Right renal pelvis (tissue), 4 donors: ENCODE data around the gene ZNF318. TPM values are rescaled to one million over a fixed set of nuclear protein-coding genes. Genes with fewer than 3 reads are reported as not detected.
A peak's percentile ranks its signal among the peaks of the same experiment; 100 is the strongest.
"Not testable (repeated sequence)": the region's sequence is repeated elsewhere in the genome, so short reads cannot be mapped to it uniquely, and the experiment has no call there.

ENCODE experiments used
- DNase-seq, 4 donors: peaks; one replicate each; pipeline ENCODE4 v3.0.0-alpha.2; 2013; ENCODE audit warnings: low read depth in 4 of 4, low spot score in 3 of 4, missing footprints in 1 of 4
- polyA plus RNA-seq, 4 donors: library from polyadenylated mRNA; unstranded; fragments of 120-200 nt; gene quantifications; one replicate each; pipeline ENCODE4 v1.2.1, GENCODE V29; 2013; ENCODE audit not compliant: insufficient read length in 4 of 4

ZNF318 gene
- polyA plus RNA-seq, 4 donors, result 22.1 to 29.4 (median 28.1) TPM

GRCh38 chr6:43386492-43386891, 17.0 kb upstream of the ZNF318 start:
- DNase-seq, result no peak

- no peak for DNase-seq
These were observed 13.7 kb upstream of the ZNF318 start for GRCh38 chr6:43383021-43383667.

- DNase-seq, result not testable (repeated sequence)
These were observed 11.4 kb upstream of the ZNF318 start for GRCh38 chr6:43380858-43381257.

- DNase-seq, result peak in 1 of 4 donors; percentile 52
These were observed 9.2 kb upstream of the ZNF318 start for GRCh38 chr6:43378631-43379030.

GRCh38 chr6:43377710-43378229, 8.3 kb upstream of the ZNF318 start:
- no peak for DNase-seq

GRCh38 chr6:43376551-43376981, 7.1 kb upstream of the ZNF318 start:
- no peak for DNase-seq

- no peak for DNase-seq
These were observed 6.2 kb upstream of the ZNF318 start for GRCh38 chr6:43375693-43376092.

- DNase-seq, result no peak
These were observed 3.9 kb upstream of the ZNF318 start for GRCh38 chr6:43373252-43373875.

GRCh38 chr6:43370003-43370580, 645 bp upstream of the ZNF318 start:
- DNase-seq, result not testable (repeated sequence)

GRCh38 chr6:43368259-43369160, 937 bp downstream of the ZNF318 start:
- peak in 1 of 4 donors; percentile 32 for DNase-seq

GRCh38 chr6:43367245-43367984, 2.0 kb downstream of the ZNF318 start:
- DNase-seq, result no peak

GRCh38 chr6:43361269-43361668, 8.2 kb downstream of the ZNF318 start:
- DNase-seq, result no peak

GRCh38 chr6:43359831-43360230, 9.6 kb downstream of the ZNF318 start:
- DNase-seq, result no peak

- no peak for DNase-seq
These were observed 10.1 kb downstream of the ZNF318 start for GRCh38 chr6:43359381-43359780.

- DNase-seq, result no peak
These were observed 13.4 kb downstream of the ZNF318 start for GRCh38 chr6:43355862-43356590.

GRCh38 chr6:43351951-43352350, 17.5 kb downstream of the ZNF318 start:
- DNase-seq, result not testable (repeated sequence)

GRCh38 chr6:43347444-43347843, 22.0 kb downstream of the ZNF318 start:
- no peak for DNase-seq

GRCh38 chr6:43347021-43347420, 22.4 kb downstream of the ZNF318 start:
- no peak for DNase-seq

- not testable (repeated sequence) for DNase-seq
These were observed 23.2 kb downstream of the ZNF318 start for GRCh38 chr6:43346243-43346642.
